Duodenal mucosa (tissue), 2 donors: Measurements from ENCODE around the gene SNORC.

ENCODE experiments used
- H3K27ac ChIP-seq: one replicate; pipeline ENCODE4 v1.7.0; 2013; ENCODE audit warnings: low read depth, low read length
- H3K27me3 ChIP-seq, 2 donors: one replicate each; pipeline ENCODE4 v1.7.0; 2013; ENCODE audit warnings: low read length in 2 of 2, control low read depth in 1 of 2; ENCODE audit not compliant: insufficient read depth in 2 of 2, control insufficient read depth in 1 of 2
- H3K36me3 ChIP-seq, 2 donors: one replicate each; pipeline ENCODE4 v1.7.0; 2013; ENCODE audit warnings: low read length in 2 of 2, control low read depth in 1 of 2; ENCODE audit not compliant: insufficient read depth in 2 of 2, control insufficient read depth in 1 of 2
- H3K4me1 ChIP-seq, 2 donors: one replicate each; pipeline ENCODE4 v1.7.0; 2013; ENCODE audit warnings: low read length in 2 of 2, control low read depth in 1 of 2; ENCODE audit not compliant: insufficient read depth in 2 of 2, control insufficient read depth in 1 of 2
- H3K4me3 ChIP-seq, 2 donors: one replicate each; pipeline ENCODE4 v1.7.0; 2013; ENCODE audit warnings: low read length in 2 of 2, low read depth in 1 of 2
- H3K9ac ChIP-seq, 2 donors: one replicate each; pipeline ENCODE4 v1.7.0; 2013; ENCODE audit warnings: low read length in 2 of 2, low read depth in 1 of 2
- H3K9me3 ChIP-seq, 2 donors: one replicate each; pipeline ENCODE4 v1.7.0; 2013; ENCODE audit warnings: low read length in 2 of 2, control low read depth in 1 of 2; ENCODE audit not compliant: control insufficient read depth in 1 of 2

SNORC gene

DNA sequence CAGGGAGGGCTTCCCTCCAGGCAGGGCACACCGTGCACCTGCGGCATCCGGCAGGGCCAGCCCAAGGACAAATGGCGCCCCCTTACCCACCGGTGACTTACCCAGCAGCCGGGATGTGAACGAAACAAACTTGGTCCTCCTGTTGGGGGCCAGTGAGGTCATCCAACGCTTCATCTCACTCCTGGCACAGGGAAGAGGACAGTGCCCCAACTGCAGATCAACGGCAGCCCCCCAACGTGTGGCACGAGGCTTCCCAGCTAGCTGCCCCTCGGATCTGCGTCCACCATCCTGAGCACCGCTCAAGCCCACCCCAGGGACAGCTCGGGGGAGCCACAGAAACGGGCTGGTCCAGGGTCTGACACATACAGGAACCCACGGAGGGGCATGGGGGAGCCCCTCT lies 12.0 kb downstream of the SNORC start:
- Histone ChIP-seq H3K36me3 (peaks cover 7 to 67% of the 10 kb centered on the region in 2 donors), H3K9ac (no peak overlapping the region), H3K4me1 (no peaks in the 10 kb centered on the region), H3K9me3 (no peaks in the 10 kb centered on the region), H3K27me3 (no peaks in the 10 kb centered on the region), H3K27ac (no peak overlapping the region), H3K4me3 (no peak overlapping the region)

- H3K4me1 ChIP-seq, result no peaks in the 10 kb centered on the region
- no peak overlapping the region for H3K9ac ChIP-seq
- no peak overlapping the region for H3K27ac ChIP-seq
- H3K27me3 ChIP-seq, result no peaks in the 10 kb centered on the region
- H3K9me3 ChIP-seq, result no peaks in the 10 kb centered on the region
- no peak overlapping the region for H3K4me3 ChIP-seq
- peaks cover 7 to 67% of the 10 kb centered on the region in 2 donors for H3K36me3 ChIP-seq
These were observed 12.5 kb downstream of the SNORC start for GRCh38 chr2:232882505-232883115.

- Histone ChIP-seq H3K4me1 (no peaks in the 10 kb centered on the region), H3K27ac (no peak overlapping the region), H3K36me3 (peaks cover 10 to 72% of the 10 kb centered on the region in 2 donors), H3K27me3 (no peaks in the 10 kb centered on the region), H3K9me3 (no peaks in the 10 kb centered on the region), H3K9ac (no peak overlapping the region), H3K4me3 (no peak overlapping the region)
These were observed 13.2 kb downstream of the SNORC start for GRCh38 chr2:232883116-232883721.

- H3K4me1 ChIP-seq, result no peaks in the 10 kb centered on the region
- no peak overlapping the region for H3K27ac ChIP-seq
These were observed 13.9 kb downstream of the SNORC start for GRCh38 chr2:232884001-232884421.

DNA sequence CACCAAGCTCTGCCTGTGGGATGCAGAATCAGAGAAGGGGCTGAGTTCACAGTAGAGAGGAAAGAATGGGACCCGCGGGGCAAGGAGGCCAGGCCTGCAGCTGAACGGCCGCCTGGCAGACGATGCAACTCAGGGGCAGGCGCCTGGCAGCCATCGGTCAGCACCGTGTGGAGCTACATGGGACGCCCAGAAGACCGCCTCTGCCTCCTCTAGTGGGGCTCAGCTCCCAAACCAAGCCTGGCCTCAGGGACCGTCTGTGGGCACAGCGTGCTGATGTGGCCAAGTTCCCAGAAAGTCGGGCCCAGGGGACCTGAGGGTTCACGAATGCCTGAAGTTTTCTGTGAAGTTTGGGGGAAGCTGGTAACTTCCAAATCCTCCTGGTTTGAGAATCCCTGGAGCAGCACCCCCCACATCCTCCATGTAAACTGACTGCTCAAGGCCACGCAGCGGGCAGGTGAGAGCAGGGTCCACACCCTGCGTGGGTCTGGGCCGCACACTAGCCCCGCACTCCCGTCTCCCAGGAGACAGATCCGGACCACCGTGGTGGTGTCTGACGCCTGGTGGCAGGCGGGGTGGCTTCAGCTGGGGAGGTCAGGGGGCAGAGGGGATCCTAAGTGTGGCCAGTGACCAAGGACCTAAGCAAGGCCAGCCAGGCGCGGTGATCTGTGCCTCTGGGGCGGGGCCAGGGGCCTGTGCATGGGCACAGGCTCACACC lies 14.6 kb downstream of the SNORC start:
- Histone ChIP-seq H3K9ac (no peak overlapping the region), H3K9me3 (no peaks in the 10 kb centered on the region)

More at GRCh38 chr2:232884001-232884421, 13.9 kb downstream of the SNORC start:
- Histone ChIP-seq H3K4me3 (no peak overlapping the region), H3K27me3 (no peaks in the 10 kb centered on the region), H3K36me3 (peaks cover 16 to 72% of the 10 kb centered on the region in 2 donors), H3K9ac (no peak overlapping the region), H3K9me3 (no peaks in the 10 kb centered on the region)

GRCh38 chr2:232885264-232885961 lies 15.3 kb downstream of the SNORC start:
- no peak overlapping the region for H3K9ac ChIP-seq
- no peaks in the 10 kb centered on the region for H3K27me3 ChIP-seq
- no peak overlapping the region for H3K4me3 ChIP-seq
- no peak overlapping the region for H3K27ac ChIP-seq
- no peaks in the 10 kb centered on the region for H3K9me3 ChIP-seq
- H3K36me3 ChIP-seq, result peaks cover 18 to 78% of the 10 kb centered on the region in 2 donors
- no peaks in the 10 kb centered on the region for H3K4me1 ChIP-seq

More for the DNA sequence above, 14.6 kb downstream of the SNORC start:
- no peak overlapping the region for H3K4me3 ChIP-seq
- H3K27ac ChIP-seq, result no peak overlapping the region
- no peaks in the 10 kb centered on the region for H3K4me1 ChIP-seq
- H3K27me3 ChIP-seq, result no peaks in the 10 kb centered on the region
- peaks cover 18 to 72% of the 10 kb centered on the region in 2 donors for H3K36me3 ChIP-seq

DNA sequence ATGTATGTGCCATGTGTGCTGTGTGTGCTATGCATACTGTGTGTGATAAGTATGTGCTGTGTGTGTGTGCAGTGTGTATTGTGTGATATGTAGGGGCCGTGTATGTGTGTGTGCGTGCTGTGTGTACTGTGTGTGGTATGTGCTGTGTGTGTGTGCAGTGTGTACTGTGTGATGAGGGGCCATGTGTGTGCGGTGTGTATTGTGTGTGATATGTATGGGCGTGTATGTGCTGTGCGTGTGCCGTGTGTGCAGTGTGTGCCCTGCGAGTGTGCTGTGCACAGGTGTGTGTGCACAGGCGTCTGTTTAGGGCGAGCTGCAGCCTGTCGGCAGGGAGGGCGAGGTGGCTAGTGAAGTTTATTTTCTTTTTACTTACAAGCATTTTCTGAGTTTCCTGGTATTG lies 16.1 kb downstream of the SNORC start:
- Histone ChIP-seq H3K27me3 (peaks cover 2% of the 10 kb centered on the region in 2 donors), H3K36me3 (peaks cover 23 to 79% of the 10 kb centered on the region in 2 donors)

DNA sequence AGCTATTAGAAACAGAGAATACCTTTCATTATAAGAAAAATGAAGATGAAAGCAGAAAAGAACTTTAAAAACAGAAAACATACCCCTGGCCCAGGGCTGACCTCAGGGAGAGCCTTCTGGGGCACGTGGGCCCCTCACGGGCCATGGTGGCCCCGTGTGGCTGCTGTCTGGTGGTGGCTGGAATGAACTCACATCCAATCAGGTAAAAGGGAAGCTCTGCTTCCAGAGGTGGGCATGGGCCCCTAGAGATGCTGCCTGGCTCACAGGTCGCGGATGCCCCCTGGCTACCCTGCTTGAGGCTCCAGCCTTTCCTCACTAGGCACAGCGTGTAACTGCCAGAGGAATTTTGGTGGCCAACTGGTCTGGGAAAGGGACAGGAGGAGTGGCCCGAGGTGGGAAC lies 16.6 kb downstream of the SNORC start:
- Histone ChIP-seq H3K27ac (no peak overlapping the region), H3K27me3 (peaks cover 2 to 3% of the 10 kb centered on the region in 2 donors), H3K9me3 (no peaks in the 10 kb centered on the region), H3K4me3 (no peak overlapping the region), H3K9ac (no peak overlapping the region), H3K36me3 (peaks cover 26 to 82% of the 10 kb centered on the region in 2 donors), H3K4me1 (no peaks in the 10 kb centered on the region)

More for the DNA sequence above, 16.1 kb downstream of the SNORC start:
- no peaks in the 10 kb centered on the region for H3K9me3 ChIP-seq
- no peak overlapping the region for H3K27ac ChIP-seq
- H3K9ac ChIP-seq, result no peak overlapping the region
- H3K4me3 ChIP-seq, result no peak overlapping the region
- H3K4me1 ChIP-seq, result no peaks in the 10 kb centered on the region

GRCh38 chr2:232887171-232887850 lies 17.2 kb downstream of the SNORC start:
- Histone ChIP-seq H3K36me3 (peaks cover 27 to 84% of the 10 kb centered on the region in 2 donors), H3K27me3 (peaks cover 2 to 3% of the 10 kb centered on the region in 2 donors)

More at GRCh38 chr2:232887171-232887850, 17.2 kb downstream of the SNORC start:
- H3K4me3 ChIP-seq, result no peak overlapping the region
- no peak overlapping the region for H3K9ac ChIP-seq
- H3K27ac ChIP-seq, result no peak overlapping the region
- H3K4me1 ChIP-seq, result no peaks in the 10 kb centered on the region
- no peaks in the 10 kb centered on the region for H3K9me3 ChIP-seq
